HEK293 (cell line): Measurements from ENCODE around the gene LPAR2.

Experiments
- SCRT1 ChIP-seq: fragments of 450-650 bp; formaldehyde crosslinking; IDR thresholded peaks from 2 replicates; pipeline ENCODE4 v1.5.1; 2016; ENCODE audit warnings: missing biosample characterization, missing genetic modification characterization, borderline replicate concordance
- YY1 ChIP-seq: fragments of 450-650 bp; formaldehyde crosslinking; IDR thresholded peaks from 2 replicates; pipeline ENCODE4 v1.5.1; 2018; ENCODE audit warnings: missing biosample characterization, missing genetic modification characterization
- ZBTB8A ChIP-seq: fragments of 450-650 bp; formaldehyde crosslinking; IDR thresholded peaks from 2 replicates; pipeline ENCODE4 v1.5.1; 2016; ENCODE audit warnings: missing biosample characterization, missing genetic modification characterization
- ZFP37 ChIP-seq: fragments of 450-650 bp; formaldehyde crosslinking; IDR thresholded peaks from 2 replicates; pipeline ENCODE4 v1.5.1; 2016; ENCODE audit warnings: missing biosample characterization, missing genetic modification characterization
- ZNF138 ChIP-seq: fragments of 450-650 bp; formaldehyde crosslinking; IDR thresholded peaks from 2 replicates; pipeline ENCODE4 v1.5.1; 2016; ENCODE audit warnings: missing biosample characterization, missing genetic modification characterization, borderline replicate concordance
- ZNF140 ChIP-seq: fragments of 450-650 bp; formaldehyde crosslinking; IDR thresholded peaks from 2 replicates; pipeline ENCODE4 v1.5.1; 2016; ENCODE audit warnings: missing biosample characterization, missing genetic modification characterization
- ZNF341 ChIP-seq: fragments of 450-650 bp; formaldehyde crosslinking; IDR thresholded peaks from 2 replicates; pipeline ENCODE4; 2016; ENCODE audit warnings: low read depth, missing biosample characterization, missing genetic modification characterization
- ZNF600 ChIP-seq: fragments of 450-650 bp; formaldehyde crosslinking; IDR thresholded peaks from 2 replicates; pipeline ENCODE4 v1.5.1; 2016; ENCODE audit warnings: missing biosample characterization, missing genetic modification characterization
- ZNF621 ChIP-seq: fragments of 450-650 bp; formaldehyde crosslinking; IDR thresholded peaks from 2 replicates; pipeline ENCODE4 v1.5.1; 2017; ENCODE audit warnings: missing biosample characterization, missing genetic modification characterization
- ZNF660 ChIP-seq: fragments of 450-650 bp; IDR thresholded peaks from 2 replicates; pipeline ENCODE4 v1.5.1; 2018; ENCODE audit warnings: missing biosample characterization, mild to moderate bottlenecking, missing genetic modification characterization
- ZNF837 ChIP-seq: fragments of 450-650 bp; formaldehyde crosslinking; IDR thresholded peaks from 2 replicates; pipeline ENCODE4 v1.5.1; 2016; ENCODE audit warnings: missing biosample characterization, missing genetic modification characterization
- TF ChIP-seq, protein P1 (sequence below): fragments of 450-650 bp; formaldehyde crosslinking; IDR thresholded peaks from 2 replicates; pipeline ENCODE4 v1.5.1; 2016; ENCODE audit warnings: missing biosample characterization, missing genetic modification characterization
- TF ChIP-seq, protein P2 (sequence below): fragments of 450-650 bp; formaldehyde crosslinking; IDR thresholded peaks from 2 replicates; pipeline ENCODE4 v1.5.1; 2017; ENCODE audit warnings: missing biosample characterization, missing genetic modification characterization
- TF ChIP-seq, protein P3 (sequence below): fragments of 450-650 bp; formaldehyde crosslinking; IDR thresholded peaks from 2 replicates; pipeline ENCODE4 v1.5.1; 2016; ENCODE audit warnings: missing biosample characterization, missing genetic modification characterization

DNA sequence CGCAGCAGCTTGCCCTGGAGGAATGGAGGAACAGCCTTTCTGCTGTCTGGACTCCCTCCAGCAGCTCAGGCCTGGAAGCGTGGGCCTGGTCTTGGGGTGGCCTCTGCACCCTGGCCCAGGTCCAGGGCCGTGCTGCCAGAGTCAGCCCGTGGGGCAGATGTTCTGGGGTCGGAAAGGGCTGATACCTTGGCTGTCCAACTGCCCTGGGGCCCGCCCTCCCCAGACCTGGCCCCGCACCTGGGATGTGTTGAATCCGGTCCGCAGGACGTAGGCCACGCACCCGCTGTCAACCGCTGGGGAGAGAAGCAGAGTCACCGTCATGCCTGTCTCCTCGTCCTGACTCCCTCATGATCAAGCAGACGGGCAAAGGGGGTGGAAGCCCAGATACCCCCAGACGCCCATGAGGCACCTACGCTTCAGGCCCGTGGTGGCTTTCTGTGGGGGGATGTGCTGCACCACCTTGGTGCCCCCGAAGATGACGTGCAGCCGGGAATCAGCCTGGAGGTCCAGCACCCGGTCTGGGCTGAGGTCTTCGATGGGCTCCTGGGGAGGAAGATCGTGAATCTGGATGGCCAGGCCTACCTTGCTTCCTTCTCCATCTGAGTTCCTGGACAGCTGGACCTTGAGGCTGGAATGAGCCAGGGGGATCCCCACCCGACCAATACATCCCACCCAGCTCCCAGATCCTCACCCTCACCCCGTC lies 27.8 kb upstream of the LPAR2 start:
- TF ChIP-seq, protein P1, sequence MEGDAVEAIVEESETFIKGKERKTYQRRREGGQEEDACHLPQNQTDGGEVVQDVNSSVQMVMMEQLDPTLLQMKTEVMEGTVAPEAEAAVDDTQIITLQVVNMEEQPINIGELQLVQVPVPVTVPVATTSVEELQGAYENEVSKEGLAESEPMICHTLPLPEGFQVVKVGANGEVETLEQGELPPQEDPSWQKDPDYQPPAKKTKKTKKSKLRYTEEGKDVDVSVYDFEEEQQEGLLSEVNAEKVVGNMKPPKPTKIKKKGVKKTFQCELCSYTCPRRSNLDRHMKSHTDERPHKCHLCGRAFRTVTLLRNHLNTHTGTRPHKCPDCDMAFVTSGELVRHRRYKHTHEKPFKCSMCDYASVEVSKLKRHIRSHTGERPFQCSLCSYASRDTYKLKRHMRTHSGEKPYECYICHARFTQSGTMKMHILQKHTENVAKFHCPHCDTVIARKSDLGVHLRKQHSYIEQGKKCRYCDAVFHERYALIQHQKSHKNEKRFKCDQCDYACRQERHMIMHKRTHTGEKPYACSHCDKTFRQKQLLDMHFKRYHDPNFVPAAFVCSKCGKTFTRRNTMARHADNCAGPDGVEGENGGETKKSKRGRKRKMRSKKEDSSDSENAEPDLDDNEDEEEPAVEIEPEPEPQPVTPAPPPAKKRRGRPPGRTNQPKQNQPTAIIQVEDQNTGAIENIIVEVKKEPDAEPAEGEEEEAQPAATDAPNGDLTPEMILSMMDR (tag by site-specific recombination), result no peak
- TF ChIP-seq ZNF138 (tag by site-specific recombination) (no peak), ZNF341 (tag by site-specific recombination) (no peak), ZNF660 (tag by site-specific recombination) (no peak), SCRT1 (tag by site-specific recombination) (no peak), ZNF621 (tag by site-specific recombination) (no peak), ZNF837 (tag by site-specific recombination) (no peak), ZFP37 (no peak), ZNF600 (tag by site-specific recombination) (no peak), ZBTB8A (no peak), ZNF140 (tag by site-specific recombination) (no peak), YY1 (tag by site-specific recombination) (no peak)
- TF ChIP-seq, protein P2, sequence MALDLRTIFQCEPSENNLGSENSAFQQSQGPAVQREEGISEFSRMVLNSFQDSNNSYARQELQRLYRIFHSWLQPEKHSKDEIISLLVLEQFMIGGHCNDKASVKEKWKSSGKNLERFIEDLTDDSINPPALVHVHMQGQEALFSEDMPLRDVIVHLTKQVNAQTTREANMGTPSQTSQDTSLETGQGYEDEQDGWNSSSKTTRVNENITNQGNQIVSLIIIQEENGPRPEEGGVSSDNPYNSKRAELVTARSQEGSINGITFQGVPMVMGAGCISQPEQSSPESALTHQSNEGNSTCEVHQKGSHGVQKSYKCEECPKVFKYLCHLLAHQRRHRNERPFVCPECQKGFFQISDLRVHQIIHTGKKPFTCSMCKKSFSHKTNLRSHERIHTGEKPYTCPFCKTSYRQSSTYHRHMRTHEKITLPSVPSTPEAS (tag by site-specific recombination), result no peak
- TF ChIP-seq, protein P3, sequence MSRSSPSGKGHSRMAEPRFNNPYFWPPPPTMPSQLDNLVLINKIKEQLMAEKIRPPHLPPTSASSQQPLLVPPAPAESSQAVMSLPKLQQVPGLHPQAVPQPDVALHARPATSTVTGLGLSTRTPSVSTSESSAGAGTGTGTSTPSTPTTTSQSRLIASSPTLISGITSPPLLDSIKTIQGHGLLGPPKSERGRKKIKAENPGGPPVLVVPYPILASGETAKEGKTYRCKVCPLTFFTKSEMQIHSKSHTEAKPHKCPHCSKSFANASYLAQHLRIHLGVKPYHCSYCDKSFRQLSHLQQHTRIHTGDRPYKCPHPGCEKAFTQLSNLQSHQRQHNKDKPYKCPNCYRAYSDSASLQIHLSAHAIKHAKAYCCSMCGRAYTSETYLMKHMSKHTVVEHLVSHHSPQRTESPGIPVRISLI, result no peak
